Right cardiac atrium (tissue), 5 donors: Measurements from ENCODE around the gene LIPC. TPM values are rescaled to one million over a fixed set of nuclear protein-coding genes. Genes with fewer than 3 reads are reported as not detected.

Source experiments
- ATAC-seq, 2 donors: fragments of 200-7000 bp; cut with Tn5 transposase; one replicate each; pipeline versions ENCODE4 v1.8.0 to v1.9.1; 2020; ENCODE audit warnings: moderate library complexity in 2 of 2, mild to moderate bottlenecking in 1 of 2
- DNase-seq, 3 donors: peaks; one replicate each; pipeline ENCODE4 v3.0.0-alpha.2; 2020
- H3K27ac ChIP-seq: one replicate; pipeline ENCODE4 v1.5.1; 2013; ENCODE audit warnings: mild to moderate bottlenecking, low read length, control low read depth, moderate library complexity
- H3K27me3 ChIP-seq: one replicate; pipeline ENCODE4 v1.6.1; 2013; ENCODE audit not compliant: control insufficient read depth, insufficient read depth
- H3K4me1 ChIP-seq: one replicate; pipeline ENCODE4 v1.6.1; 2013; ENCODE audit warnings: low read length; ENCODE audit not compliant: control insufficient read depth, insufficient read depth
- H3K4me3 ChIP-seq: one replicate; pipeline ENCODE4 v1.5.1; 2013; ENCODE audit warnings: low read length, control low read depth
- H3K9me3 ChIP-seq: one replicate; pipeline ENCODE4 v1.6.1; 2013; ENCODE audit warnings: low read length; ENCODE audit not compliant: control insufficient read depth
- WGBS: extraction: QIAGEN DNeasy Blood & Tissue Kit; methylation state at CpG from one replicate; pipeline ENCODE4 v1.1.7; 2013; 5-methylcytosine and 5-hydroxymethylcytosine counted together
- intact Hi-C, 4 donors: fragments of 100-400 bp; cut with DNase I; formaldehyde crosslinking; loops; one replicate each; pipeline versions ENCODE4 v1.11.0 to v1.14.0; 2022 to 2023
- polyA plus RNA-seq: library from polyadenylated mRNA; stranded (reverse); fragments of 200-250 nt; gene quantifications from one replicate; pipeline ENCODE4 v1.2.3, GENCODE V29; 2013
- total RNA-seq, 4 donors: library from RNA; stranded (reverse); fragmentation: NEBNext Ultra II Directional; extraction: Animal tissue kit (Norgen Biotek cat#: 25700); gene quantifications; one replicate each; pipeline ENCODE4 v1.2.1, GENCODE V29; 2021
- donor health status: healthy with polysubstance abuse.
- donor health status: DM: no; HTN: yes; CAD: no.
- donor health status: DM: no; HTN: no; CAD: no.
- donor health status: DM: no; HTN: yes; CAD: no; lungs with severe emphysema.
- donor health status: DM: yes; HTN: yes; CAD: no.

The LIPC gene
- total and polyA plus RNA-seq, 5 donors: 0.61 to 1.1 (median 0.88) TPM

- DNase-seq (no peak), ATAC-seq (no peak)
- intact Hi-C loops: loop anchor here in 1 of 4 donors (10.0 kb wide), 1 partner anchor 210 kb away; no protein-coding TSS in a partner anchor
- Histone ChIP-seq H3K4me3 (no peak overlapping the region), H3K4me1 (peaks cover 12% of the 10 kb centered on the region), H3K27ac (no peak overlapping the region), H3K27me3 (no peaks in the 10 kb centered on the region), H3K9me3 (no peaks in the 10 kb centered on the region)
- WGBS: 72% methylated on average over 10 of the region's 10 CpGs
Observed at GRCh38 chr15:58434334-58434875, 2.6 kb downstream of the LIPC start.

GRCh38 chr15:58436552-58436951, 4.8 kb downstream of the LIPC start:
- intact Hi-C loops: loop anchor here in 1 of 4 donors (10.0 kb wide), 1 partner anchor 212 kb away; no protein-coding TSS in a partner anchor
- Histone ChIP-seq H3K4me3 (no peak overlapping the region), H3K4me1 (peaks cover 25% of the 10 kb centered on the region), H3K27ac (no peak overlapping the region), H3K9me3 (no peaks in the 10 kb centered on the region), H3K27me3 (no peaks in the 10 kb centered on the region)
- DNase-seq (no peak), ATAC-seq (no peak)
- 97% methylated on average over 4 of the region's 4 CpGs for WGBS

- intact Hi-C loops: loop anchor here in 1 of 4 donors (10.0 kb wide), 1 partner anchor 213 kb away; no protein-coding TSS in a partner anchor
- ATAC-seq (no peak), DNase-seq (no peak)
- Histone ChIP-seq H3K27ac (no peak overlapping the region), H3K4me1 (peaks cover 31% of the 10 kb centered on the region), H3K9me3 (no peaks in the 10 kb centered on the region), H3K27me3 (no peaks in the 10 kb centered on the region), H3K4me3 (no peak overlapping the region)
- 95% methylated on average over 9 of the region's 9 CpGs for WGBS
Observed at GRCh38 chr15:58437531-58438105, 5.8 kb downstream of the LIPC start.

- Histone ChIP-seq H3K4me1 (peaks cover 31% of the 10 kb centered on the region), H3K27ac (no peak overlapping the region), H3K4me3 (no peak overlapping the region), H3K27me3 (no peaks in the 10 kb centered on the region), H3K9me3 (no peaks in the 10 kb centered on the region)
- WGBS: 97% methylated on average over 9 of the region's 9 CpGs
- intact Hi-C loops: loop anchor here in 1 of 4 donors (10.0 kb wide), 1 partner anchor 213 kb away; no protein-coding TSS in a partner anchor
- ATAC-seq: no peak
- DNase-seq: no peak
Observed at GRCh38 chr15:58438111-58438510, 6.3 kb downstream of the LIPC start.

- peaks cover 25% of the 10 kb centered on the region for H3K4me1 ChIP-seq
- intact Hi-C loops: loop anchor here in 1 of 4 donors (10.0 kb wide), 1 partner anchor 214 kb away; no protein-coding TSS in a partner anchor
- H3K27ac ChIP-seq: peak overlapping the region; percentile 25
- DNase-seq (peak in 1 of 3 donors; percentile 66), ATAC-seq (peak; percentile 52 to 57)
- H3K9me3 ChIP-seq: no peaks in the 10 kb centered on the region
- 60% methylated on average over 7 of the region's 7 CpGs for WGBS
- no peak overlapping the region for H3K4me3 ChIP-seq
- no peaks in the 10 kb centered on the region for H3K27me3 ChIP-seq
Observed at GRCh38 chr15:58438956-58439355, 7.2 kb downstream of the LIPC start.

GRCh38 chr15:58440158-58440910, 8.5 kb downstream of the LIPC start:
- DNase-seq (peak in 1 of 3 donors; percentile 51), ATAC-seq (peak; percentile 89 to 92)
- no peak overlapping the region for H3K4me3 ChIP-seq
- WGBS: 45% methylated on average over 7 of the region's 7 CpGs
- intact Hi-C loops: no loop called here
- peaks cover 30% of the 10 kb centered on the region for H3K4me1 ChIP-seq
- no peaks in the 10 kb centered on the region for H3K9me3 ChIP-seq
- no peaks in the 10 kb centered on the region for H3K27me3 ChIP-seq
- peak overlapping the region; percentile 92 for H3K27ac ChIP-seq

- intact Hi-C loops: no loop called here
- H3K9me3 ChIP-seq: no peaks in the 10 kb centered on the region
- 94% methylated on average over 1 of the region's 1 CpG for WGBS
- H3K4me3 ChIP-seq: no peak overlapping the region
- DNase-seq: no peak
- H3K27ac ChIP-seq: peak overlapping the region; percentile 92
- ATAC-seq: peak in 1 of 2 donors; percentile 46
- H3K27me3 ChIP-seq: no peaks in the 10 kb centered on the region
- peaks cover 31% of the 10 kb centered on the region for H3K4me1 ChIP-seq
Observed at GRCh38 chr15:58440922-58441321, 9.1 kb downstream of the LIPC start.

- 88% methylated on average over 9 of the region's 9 CpGs for WGBS
- H3K4me3 ChIP-seq: no peak overlapping the region
- peaks cover 31% of the 10 kb centered on the region for H3K4me1 ChIP-seq
- no peaks in the 10 kb centered on the region for H3K27me3 ChIP-seq
- intact Hi-C loops: no loop called here
- ATAC-seq (no peak), DNase-seq (no peak)
- H3K27ac ChIP-seq: peak overlapping the region; percentile 42
- H3K9me3 ChIP-seq: no peaks in the 10 kb centered on the region
Observed at GRCh38 chr15:58441376-58442070, 9.7 kb downstream of the LIPC start.

- 66% methylated on average over 4 of the region's 4 CpGs for WGBS
- peaks cover 32% of the 10 kb centered on the region for H3K4me1 ChIP-seq
- H3K9me3 ChIP-seq: no peaks in the 10 kb centered on the region
- peak overlapping the region; percentile 37 for H3K27ac ChIP-seq
- no peak overlapping the region for H3K4me3 ChIP-seq
- intact Hi-C loops: no loop called here
- ATAC-seq: no peak
- DNase-seq: no peak
- no peaks in the 10 kb centered on the region for H3K27me3 ChIP-seq
Observed at GRCh38 chr15:58442122-58442521, 10.3 kb downstream of the LIPC start.

GRCh38 chr15:58443308-58443707, 11.5 kb downstream of the LIPC start:
- Histone ChIP-seq H3K4me1 (peaks cover 36% of the 10 kb centered on the region), H3K9me3 (no peaks in the 10 kb centered on the region), H3K27me3 (no peaks in the 10 kb centered on the region), H3K4me3 (no peak overlapping the region), H3K27ac (no peak overlapping the region)
- ATAC-seq (no peak), DNase-seq (no peak)
- intact Hi-C loops: no loop called here
- WGBS: 98% methylated on average over 4 of the region's 4 CpGs
